ENCODE results near the gene CHST11. TPM values are rescaled to one million over a fixed set of nuclear protein-coding genes. Genes with fewer than 3 reads are reported as not detected.

CHST11 gene
- total and polyA plus RNA-seq, 4 donors = 0.57 to 11.1 (median 3.7) TPM

GRCh38 chr12:104693493-104693892 is 236.7 kb downstream of the CHST11 start:
- Histone ChIP-seq H3K27me3 (ENCODE audit: control insufficient read depth in 4 of 4, insufficient read depth in 4 of 4, low read length in 3 of 4) (no peaks in the 10 kb centered on the region), H3K36me3 (ENCODE audit: control insufficient read depth in 4 of 4, insufficient read depth in 3 of 4, low read depth in 1 of 4, low read length in 3 of 4) (no peaks in the 10 kb centered on the region), H3K9me3 (ENCODE audit: control insufficient read depth in 4 of 4, low read length in 3 of 4) (peaks cover 0 to 1% (median 0%) of the 10 kb centered on the region in 4 donors), H3K4me1 (ENCODE audit: control insufficient read depth in 4 of 4, insufficient read depth in 4 of 4, low read length in 3 of 4) (no peaks in the 10 kb centered on the region), H3K27ac (ENCODE audit: low read depth in 1 of 2, low read length in 2 of 2) (no peak overlapping the region), H3K9ac (ENCODE audit: low read depth in 1 of 2, low read length in 2 of 2) (no peak overlapping the region), H3K4me3 (ENCODE audit: low read depth in 1 of 3, low read length in 3 of 3) (no peak overlapping the region)
- DNase-seq (ENCODE audit: low spot score) = no peak
- no peak for TF ChIP-seq CTCF (IDR thresholded peaks at IDR 0.05; ENCODE audit: low read depth, low read length, missing input control)
- TF ChIP-seq, protein P1, sequence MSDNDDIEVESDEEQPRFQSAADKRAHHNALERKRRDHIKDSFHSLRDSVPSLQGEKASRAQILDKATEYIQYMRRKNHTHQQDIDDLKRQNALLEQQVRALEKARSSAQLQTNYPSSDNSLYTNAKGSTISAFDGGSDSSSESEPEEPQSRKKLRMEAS (IDR thresholded peaks at IDR 0.05) = no peak
- TF ChIP-seq TAF1 (conservative IDR thresholded peaks at IDR 0.05) = no peak
- no peak for TF ChIP-seq FOXA2 (IDR thresholded peaks at IDR 0.05)
- no peak for TF ChIP-seq JUND (IDR thresholded peaks at IDR 0.05)
- no peak for TF ChIP-seq NR2F2 (IDR thresholded peaks at IDR 0.05)
- TF ChIP-seq HNF4A (conservative IDR thresholded peaks at IDR 0.05) = no peak
- TF ChIP-seq, protein P2, sequence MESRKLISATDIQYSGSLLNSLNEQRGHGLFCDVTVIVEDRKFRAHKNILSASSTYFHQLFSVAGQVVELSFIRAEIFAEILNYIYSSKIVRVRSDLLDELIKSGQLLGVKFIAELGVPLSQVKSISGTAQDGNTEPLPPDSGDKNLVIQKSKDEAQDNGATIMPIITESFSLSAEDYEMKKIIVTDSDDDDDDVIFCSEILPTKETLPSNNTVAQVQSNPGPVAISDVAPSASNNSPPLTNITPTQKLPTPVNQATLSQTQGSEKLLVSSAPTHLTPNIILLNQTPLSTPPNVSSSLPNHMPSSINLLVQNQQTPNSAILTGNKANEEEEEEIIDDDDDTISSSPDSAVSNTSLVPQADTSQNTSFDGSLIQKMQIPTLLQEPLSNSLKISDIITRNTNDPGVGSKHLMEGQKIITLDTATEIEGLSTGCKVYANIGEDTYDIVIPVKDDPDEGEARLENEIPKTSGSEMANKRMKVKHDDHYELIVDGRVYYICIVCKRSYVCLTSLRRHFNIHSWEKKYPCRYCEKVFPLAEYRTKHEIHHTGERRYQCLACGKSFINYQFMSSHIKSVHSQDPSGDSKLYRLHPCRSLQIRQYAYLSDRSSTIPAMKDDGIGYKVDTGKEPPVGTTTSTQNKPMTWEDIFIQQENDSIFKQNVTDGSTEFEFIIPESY (IDR thresholded peaks at IDR 0.05) = no peak
- no peak for TF ChIP-seq GABPA (IDR thresholded peaks at IDR 0.05 in 1 of 2, conservative IDR thresholded peaks at IDR 0.05 in 1 of 2)
- TF ChIP-seq REST (IDR thresholded peaks at IDR 0.05) = no peak
- no peak for TF ChIP-seq SP1 (IDR thresholded peaks at IDR 0.05)
- no peak for TF ChIP-seq FOXA1 (IDR thresholded peaks at IDR 0.05)
- TF ChIP-seq HNF4G (IDR thresholded peaks at IDR 0.05) = no peak
- TF ChIP-seq EGR1 (IDR thresholded peaks at IDR 0.05; ENCODE audit: low read depth in 2 of 2) = no peak
- no peak for TF ChIP-seq YY1 (IDR thresholded peaks at IDR 0.05)
- no peak for TF ChIP-seq RAD21 (IDR thresholded peaks at IDR 0.05)
- TF ChIP-seq RXRA (IDR thresholded peaks at IDR 0.05) = no peak
- WGBS = 99% methylated on average over 3 of the region's 3 CpGs

DNA sequence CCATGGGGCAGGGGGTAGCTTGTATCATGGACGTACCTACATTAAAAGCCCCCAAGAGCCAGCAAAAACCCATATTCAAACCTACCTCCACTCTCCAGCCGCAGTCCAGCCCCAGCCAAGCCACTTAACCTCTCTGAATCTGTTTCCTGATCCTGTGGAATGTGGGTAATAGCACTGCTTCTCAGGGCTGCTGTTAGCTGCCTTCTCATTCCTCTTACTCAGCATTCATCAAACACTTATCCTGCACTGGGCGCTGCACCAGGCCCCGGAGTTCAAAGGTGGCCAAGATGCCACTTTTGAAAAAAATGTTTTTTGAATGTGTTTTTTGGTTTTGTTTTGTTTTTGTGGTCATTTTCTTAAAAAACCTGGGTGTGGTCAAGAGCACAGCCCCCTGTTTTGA is 237.4 kb downstream of the CHST11 start:
- no peak for TF ChIP-seq FOXA1 (IDR thresholded peaks at IDR 0.05)
- no peak for TF ChIP-seq SP1 (IDR thresholded peaks at IDR 0.05)
- TF ChIP-seq, protein P1 (IDR thresholded peaks at IDR 0.05) = no peak
- no peak overlapping the region for H3K27ac ChIP-seq (ENCODE audit: low read depth in 1 of 2, low read length in 2 of 2)
- H3K9me3 ChIP-seq (ENCODE audit: control insufficient read depth in 4 of 4, low read length in 3 of 4) = peaks cover 0 to 1% (median 0%) of the 10 kb centered on the region in 4 donors
- no peaks in the 10 kb centered on the region for H3K27me3 ChIP-seq (ENCODE audit: control insufficient read depth in 4 of 4, insufficient read depth in 4 of 4, low read length in 3 of 4)
- 83% methylated on average over 4 of the region's 4 CpGs for WGBS
- H3K9ac ChIP-seq (ENCODE audit: low read depth in 1 of 2, low read length in 2 of 2) = no peak overlapping the region
- DNase-seq (ENCODE audit: low spot score) = no peak
- H3K4me3 ChIP-seq (ENCODE audit: low read depth in 1 of 3, low read length in 3 of 3) = no peak overlapping the region
- H3K4me1 ChIP-seq (ENCODE audit: control insufficient read depth in 4 of 4, insufficient read depth in 4 of 4, low read length in 3 of 4) = no peaks in the 10 kb centered on the region
- H3K36me3 ChIP-seq (ENCODE audit: control insufficient read depth in 4 of 4, insufficient read depth in 3 of 4, low read depth in 1 of 4, low read length in 3 of 4) = no peaks in the 10 kb centered on the region

All from liver (tissue), 9 donors.